WTC11 (cell line): Measurements from ENCODE around the gene ZNF438. TPM values are rescaled to one million over a fixed set of nuclear protein-coding genes. Genes with fewer than 3 reads are reported as not detected.

Experiments
- ATAC-seq: fragments of 200-7000 bp; cut with Tn5 transposase; 2 replicates; pipeline ENCODE4 v1.10.0; 2021; ENCODE audit warnings: mild to moderate bottlenecking, moderate library complexity
- CTCF ChIA-PET: fragments of 300-600 bp; sonication (Branson Sonifier 250); formaldehyde crosslinking; loops from one replicate; lab custom pipeline; 2021; ENCODE audit warnings: antibody characterized with exemption; lab: Charles Lee
- POLR2A ChIA-PET: fragments of 350-600 bp; sonication (Branson Sonifier 250); formaldehyde crosslinking; loops from one replicate; lab custom pipeline; 2021; ENCODE audit warnings: antibody characterized with exemption; lab: Charles Lee
- DNase-seq: peaks from one replicate; pipeline ENCODE4 v3.0.0; 2021; ENCODE audit warnings: low spot score
- H3K27ac Mint-ChIP-seq: 2 replicates; pipeline ENCODE4 v1.8.0; 2021; ENCODE audit warnings: mixed read lengths
- H3K27me3 Mint-ChIP-seq: 2 replicates; pipeline ENCODE4 v1.8.0; 2021; ENCODE audit warnings: low read depth, mild to moderate bottlenecking, moderate library complexity, mixed read lengths
- H3K36me3 Mint-ChIP-seq: 2 replicates; pipeline ENCODE4 v1.8.0; 2021; ENCODE audit warnings: mixed read lengths
- H3K4me1 Mint-ChIP-seq: 2 replicates; pipeline ENCODE4 v1.8.0; 2022; ENCODE audit warnings: mixed read lengths
- H3K4me3 Mint-ChIP-seq: 2 replicates; pipeline ENCODE4 v1.8.0; 2021; ENCODE audit warnings: mild to moderate bottlenecking, moderate library complexity, mixed read lengths
- H3K9me3 Mint-ChIP-seq: 2 replicates; pipeline ENCODE4 v1.8.0; 2021; ENCODE audit warnings: mixed read lengths
- AFF4 ChIP-seq: sonication (generic); formaldehyde crosslinking; IDR thresholded peaks from 2 replicates; pipeline ENCODE4 v1.8.1; 2023; ENCODE audit warnings: mild to moderate bottlenecking, missing genetic modification reagents, borderline replicate concordance
- ELF4 ChIP-seq: sonication (generic); formaldehyde crosslinking; IDR thresholded peaks from 2 replicates; pipeline ENCODE4 v1.8.1; 2022; ENCODE audit warnings: low read depth, mild to moderate bottlenecking, moderate library complexity, missing genetic modification reagents
- ESRRA ChIP-seq: sonication (generic); formaldehyde crosslinking; IDR thresholded peaks from 2 replicates; pipeline ENCODE4 v1.8.1; 2022; ENCODE audit warnings: mild to moderate bottlenecking, missing genetic modification reagents, borderline replicate concordance
- ETV6 ChIP-seq: sonication (generic); formaldehyde crosslinking; IDR thresholded peaks from 2 replicates; pipeline ENCODE4 v1.8.1; 2022; ENCODE audit warnings: mild to moderate bottlenecking, missing genetic modification reagents
- FOXK1 ChIP-seq: sonication (generic); formaldehyde crosslinking; IDR thresholded peaks from 2 replicates; pipeline ENCODE4 v1.8.0; 2022; ENCODE audit warnings: mild to moderate bottlenecking, moderate library complexity, missing genetic modification reagents
- GTF2I ChIP-seq: fragments of 250-450 bp; sonication (Bioruptor Pico); conservative IDR thresholded peaks from 2 replicates; pipeline ENCODE4 v1.4.0; 2021; ENCODE audit warnings: mild to moderate bottlenecking
- IRF2 ChIP-seq: sonication (generic); formaldehyde crosslinking; IDR thresholded peaks from 2 replicates; pipeline ENCODE4 v1.8.0; 2022; ENCODE audit warnings: low read depth, missing genetic modification reagents, borderline replicate concordance
- KAT7 ChIP-seq: sonication (generic); formaldehyde crosslinking; IDR thresholded peaks from 2 replicates; pipeline ENCODE4 v1.8.1; 2023; ENCODE audit warnings: missing genetic modification reagents, mild to moderate bottlenecking, borderline replicate concordance
- OVOL2 ChIP-seq: fragments of 250-450 bp; sonication (Bioruptor Pico); IDR thresholded peaks from 2 replicates; pipeline ENCODE4 v1.9.0; 2021; ENCODE audit warnings: mild to moderate bottlenecking, borderline replicate concordance
- PRRX2 ChIP-seq: fragments of 250-450 bp; sonication (Bioruptor Pico); IDR thresholded peaks from 2 replicates; pipeline ENCODE4 v1.8.0; 2021; ENCODE audit warnings: mild to moderate bottlenecking
- SMAD3 ChIP-seq: sonication (generic); formaldehyde crosslinking; IDR thresholded peaks from 2 replicates; pipeline ENCODE4 v1.8.0; 2022; ENCODE audit warnings: missing genetic modification reagents, mild to moderate bottlenecking, borderline replicate concordance
- TCF7 ChIP-seq: sonication (generic); formaldehyde crosslinking; IDR thresholded peaks from 2 replicates; pipeline ENCODE4 v1.8.0; 2022; ENCODE audit warnings: mild to moderate bottlenecking, low read depth, missing genetic modification reagents, moderate library complexity
- USF2 ChIP-seq: sonication (generic); formaldehyde crosslinking; IDR thresholded peaks from 2 replicates; pipeline ENCODE4 v1.8.1; 2023; ENCODE audit warnings: mild to moderate bottlenecking, missing genetic modification reagents, moderate library complexity
- ZMAT4 ChIP-seq: fragments of 250-450 bp; sonication (Bioruptor Pico); IDR thresholded peaks from 2 replicates; pipeline ENCODE4 v1.9.0; 2021; ENCODE audit warnings: mild to moderate bottlenecking
- ZNF423 ChIP-seq: fragments of 250-450 bp; sonication (Bioruptor Pico); IDR thresholded peaks from 2 replicates; pipeline ENCODE4 v2.1.2; 2022; ENCODE audit warnings: mild to moderate bottlenecking, moderate library complexity
- ZNF512 ChIP-seq: sonication (generic); formaldehyde crosslinking; IDR thresholded peaks from 2 replicates; pipeline ENCODE4 v1.8.1; 2022; ENCODE audit warnings: missing genetic modification reagents, borderline replicate concordance
- ZSCAN18 ChIP-seq: fragments of 250-450 bp; sonication (Bioruptor Pico); IDR thresholded peaks from 2 replicates; pipeline ENCODE4 v2.1.2; 2022; ENCODE audit warnings: mild to moderate bottlenecking, moderate library complexity
- total RNA-seq: library from RNA; stranded (reverse); gene quantifications from 3 replicates; pipeline ENCODE4 v1.2.3, GENCODE V29; 2021

Gene ZNF438
- total RNA-seq, 1 experiment from 2014 or later = 1.9 TPM

- CTCF ChIA-PET = interaction anchor here (1.2 to 1.6 kb wide), 2 partner anchors 9 to 48 kb away, joined by 4 to 6 read pairs; no protein-coding TSS in a partner anchor
- H3K27me3 Mint-ChIP-seq = peaks cover 4% of the 10 kb centered on the region; the same call in 1 of the 2 replicates
- H3K36me3 Mint-ChIP-seq = no peaks in the 10 kb centered on the region
- TF ChIP-seq ZSCAN18 (CRISPR knock-in tag) (no peak), KAT7 (CRISPR knock-in tag) (no peak), PRRX2 (no peak), AFF4 (CRISPR knock-in tag) (no peak), ETV6 (no peak), FOXK1 (CRISPR knock-in tag) (no peak)
- no peak overlapping the region for H3K27ac Mint-ChIP-seq
- no peak overlapping the region for H3K4me3 Mint-ChIP-seq
- H3K4me1 Mint-ChIP-seq = peaks cover 42% of the 10 kb centered on the region
- peaks cover 4% of the 10 kb centered on the region; the same call in 1 of the 2 replicates for H3K9me3 Mint-ChIP-seq
- no peak for ATAC-seq
- no peak for DNase-seq
- POLR2A ChIA-PET = no interaction called here
These were observed 198.7 kb downstream of the ZNF438 start for GRCh38 chr10:30832749-30833627.

GRCh38 chr10:30832001-30832748, 199.5 kb downstream of the ZNF438 start:
- Mint-ChIP-seq H3K9me3 (no peaks in the 10 kb centered on the region), H3K4me3 (no peak overlapping the region), H3K27me3 (peaks cover 11% of the 10 kb centered on the region), H3K4me1 (peaks cover 47% of the 10 kb centered on the region), H3K36me3 (no peaks in the 10 kb centered on the region), H3K27ac (no peak overlapping the region)
- ChIA-PET POLR2A (no interaction called here), CTCF (no interaction called here)
- TF ChIP-seq IRF2 (CRISPR knock-in tag) (no peak), ETV6 (no peak), ZSCAN18 (CRISPR knock-in tag) (no peak), PRRX2 (no peak), GTF2I (CRISPR knock-in tag) (no peak), TCF7 (CRISPR knock-in tag) (no peak), OVOL2 (CRISPR knock-in tag) (no peak), USF2 (CRISPR knock-in tag) (no peak), ZMAT4 (CRISPR knock-in tag) (no peak), ELF4 (CRISPR knock-in tag) (no peak), ZNF512 (no peak), ESRRA (CRISPR knock-in tag) (no peak), AFF4 (CRISPR knock-in tag) (no peak), SMAD3 (no peak), ZNF423 (CRISPR knock-in tag) (no peak)
- ATAC-seq = no peak
- DNase-seq = no peak
